Suppressor macrophage treated with lipopolysaccharide for 1 hour (primary cell): ENCODE data around the gene PHF21A.
A peak's percentile ranks its signal among the peaks of the same experiment; 100 is the strongest.

Source experiments
- DNase-seq, 3 donors: peaks; one replicate each; pipeline ENCODE4 v3.0.0-alpha.2; 2020 to 2022

The PHF21A gene

GRCh38 chr11:46075168-46075567 lies 46.1 kb downstream of the PHF21A start:
- no peak for DNase-seq

GRCh38 chr11:46073632-46074031 lies 47.6 kb downstream of the PHF21A start:
- no peak for DNase-seq

- DNase-seq = no peak
These were observed 48.9 kb downstream of the PHF21A start for GRCh38 chr11:46072172-46072964.

- no peak for DNase-seq
These were observed 50.2 kb downstream of the PHF21A start for GRCh38 chr11:46071091-46071490.

GRCh38 chr11:46069595-46069994 lies 51.7 kb downstream of the PHF21A start:
- DNase-seq = no peak

GRCh38 chr11:46066335-46066734 lies 54.9 kb downstream of the PHF21A start:
- DNase-seq = no peak

- no peak for DNase-seq
These were observed 55.6 kb downstream of the PHF21A start for GRCh38 chr11:46065681-46066080.

- no peak for DNase-seq
These were observed 57.0 kb downstream of the PHF21A start for GRCh38 chr11:46064221-46064620.

- no peak for DNase-seq
These were observed 58.1 kb downstream of the PHF21A start for GRCh38 chr11:46063138-46063537.

GRCh38 chr11:46060013-46060412 lies 61.2 kb downstream of the PHF21A start:
- DNase-seq = no peak

GRCh38 chr11:46057489-46057888 lies 63.8 kb downstream of the PHF21A start:
- no peak for DNase-seq

- DNase-seq = no peak
These were observed 65.9 kb downstream of the PHF21A start for GRCh38 chr11:46055371-46055770.

GRCh38 chr11:46051102-46051501 lies 70.2 kb downstream of the PHF21A start:
- no peak for DNase-seq

GRCh38 chr11:46050662-46051061 lies 70.6 kb downstream of the PHF21A start:
- DNase-seq = no peak

- DNase-seq = no peak
These were observed 71.2 kb downstream of the PHF21A start for GRCh38 chr11:46050003-46050461.

GRCh38 chr11:46049325-46049897 lies 71.8 kb downstream of the PHF21A start:
- no peak for DNase-seq

GRCh38 chr11:46048198-46048597 lies 73.1 kb downstream of the PHF21A start:
- no peak for DNase-seq

- DNase-seq = no peak
These were observed 73.7 kb downstream of the PHF21A start for GRCh38 chr11:46047520-46047919.

- DNase-seq = no peak
These were observed 75.4 kb downstream of the PHF21A start for GRCh38 chr11:46045811-46046210.

- peak in 1 of 3 donors; percentile 4 for DNase-seq
These were observed 76.7 kb downstream of the PHF21A start for GRCh38 chr11:46044601-46045000.

GRCh38 chr11:46039990-46040389 lies 81.3 kb downstream of the PHF21A start:
- no peak for DNase-seq

- no peak for DNase-seq
These were observed 82.7 kb downstream of the PHF21A start for GRCh38 chr11:46038529-46038928.

GRCh38 chr11:46036969-46037368 lies 84.3 kb downstream of the PHF21A start:
- DNase-seq = no peak

- DNase-seq = no peak
These were observed 85.2 kb downstream of the PHF21A start for GRCh38 chr11:46036009-46036408.

GRCh38 chr11:46034041-46034440 lies 87.2 kb downstream of the PHF21A start:
- no peak for DNase-seq
